ENCODE data around the gene PARP8.

DNA sequence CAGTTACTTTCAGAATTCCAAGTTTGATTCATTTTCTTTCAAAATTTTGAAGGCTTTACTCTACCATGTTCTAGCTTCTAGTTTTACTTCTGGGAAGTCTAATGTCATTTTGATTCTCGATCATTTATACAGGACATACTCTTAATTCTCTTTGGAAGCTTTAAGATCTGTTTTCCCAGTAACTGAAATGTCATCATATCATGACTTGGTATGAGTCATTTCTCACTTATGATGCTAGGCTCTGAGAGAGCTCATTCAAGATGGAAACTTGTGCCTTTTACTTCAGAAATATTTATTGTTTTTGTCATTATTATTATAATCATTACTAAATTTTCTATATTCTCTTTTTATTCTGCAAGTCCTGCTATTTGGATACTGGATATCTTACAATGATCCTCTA lies 222.3 kb downstream of the PARP8 start:
- no peak for TF ChIP-seq POLR2A (IDR thresholded peaks at IDR 0.05)
- no peak for TF ChIP-seq CTCF (IDR thresholded peaks at IDR 0.05)
